ENCODE data around the gene DNAI2.

Gene DNAI2

GRCh38 chr17:74325376-74325742 is 51.3 kb downstream of the DNAI2 start:
- TF ChIP-seq CTCF (IDR thresholded peaks at IDR 0.05; ENCODE audit: insufficient read depth, missing control alignments) = no peak
- FAIRE-seq = no peak
- DNase-seq (ENCODE audit: insufficient read length, low spot score) = no peak

GRCh38 chr17:74325743-74326379 is 51.8 kb downstream of the DNAI2 start, which contains the start of gene KIF19:
TSS of gene KIF19 (plus strand) at chr17:74326226. CDS start at chr17:74326350, 124 bp downstream.
- FAIRE-seq (no peak), DNase-seq (ENCODE audit: insufficient read length, low spot score) (peak; percentile 91)
- TF ChIP-seq CTCF (IDR thresholded peaks at IDR 0.05; ENCODE audit: insufficient read depth, missing control alignments) = no peak

- DNase-seq (ENCODE audit: insufficient read length, low spot score) = no peak
- no peak for FAIRE-seq
- TF ChIP-seq CTCF (IDR thresholded peaks at IDR 0.05; ENCODE audit: insufficient read depth, missing control alignments) = no peak
Measured at GRCh38 chr17:74326506-74326905, 52.5 kb downstream of the DNAI2 start.

GRCh38 chr17:74328487-74328886 is 54.5 kb downstream of the DNAI2 start:
- FAIRE-seq = no peak
- no peak for TF ChIP-seq CTCF (IDR thresholded peaks at IDR 0.05; ENCODE audit: insufficient read depth, missing control alignments)
- no peak for DNase-seq (ENCODE audit: insufficient read length, low spot score)

- TF ChIP-seq CTCF (IDR thresholded peaks at IDR 0.05; ENCODE audit: insufficient read depth, missing control alignments) = no peak
- DNase-seq (ENCODE audit: insufficient read length, low spot score) (no peak), FAIRE-seq (no peak)
Measured at GRCh38 chr17:74329378-74329777, 55.3 kb downstream of the DNAI2 start.

- DNase-seq (ENCODE audit: insufficient read length, low spot score) (no peak), FAIRE-seq (no peak)
- no peak for TF ChIP-seq CTCF (IDR thresholded peaks at IDR 0.05; ENCODE audit: insufficient read depth, missing control alignments)
Measured at GRCh38 chr17:74330446-74330845, 56.4 kb downstream of the DNAI2 start.

GRCh38 chr17:74332017-74332650 is 58.1 kb downstream of the DNAI2 start:
- TF ChIP-seq CTCF (IDR thresholded peaks at IDR 0.05; ENCODE audit: insufficient read depth, missing control alignments) = no peak
- FAIRE-seq (no peak), DNase-seq (ENCODE audit: insufficient read length, low spot score) (no peak)
